SK-N-MC (cell line): Measurements from ENCODE around the gene OPCML.

Experiments used
- EZH2 ChIP-seq: fragments of 200-600 bp; sonication (generic); IDR thresholded peaks from one replicate; pipeline ENCODE4 v1.6.1; 2017; ENCODE audit warnings: antibody characterized with exemption
- POLR2AphosphoS5 ChIP-seq: IDR thresholded peaks from 2 replicates; pipeline ENCODE4 v1.6.1; 2012; ENCODE audit warnings: mild to moderate bottlenecking, low read depth, low read length, borderline replicate concordance

- no peak for TF ChIP-seq POLR2AphosphoS5
- TF ChIP-seq EZH2 = no peak
These were observed 51.6 kb downstream of the OPCML start for GRCh38 chr11:133480722-133481121.
